ENCODE data around the gene MYBPHL.
"Not testable (repeated sequence)": the region's sequence is repeated elsewhere in the genome, so short reads cannot be mapped to it uniquely, and the experiment has no call there.

Gene MYBPHL

DNA sequence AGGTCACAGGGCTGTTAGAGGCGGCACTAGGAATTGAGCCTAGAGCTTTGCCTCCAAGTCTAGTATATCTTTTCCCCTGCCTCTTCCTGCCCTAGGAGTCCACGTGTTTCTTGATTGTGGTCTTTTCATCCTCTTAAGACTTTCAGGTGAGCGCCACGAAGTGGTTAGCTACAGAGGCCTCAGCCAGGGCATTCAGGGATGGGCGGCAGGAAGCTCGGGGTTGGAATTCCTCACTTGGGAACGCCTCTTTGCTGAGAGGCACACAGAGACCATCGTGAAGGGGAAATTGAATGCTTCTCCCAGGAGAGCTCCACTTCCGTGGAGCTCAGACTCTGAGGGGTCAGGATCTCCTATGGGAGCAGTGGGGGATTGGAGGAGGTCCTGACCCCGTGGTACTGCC is 820 bp downstream of the MYBPHL start:
- ATAC-seq, DNase-seq: not testable (repeated sequence)

DNA sequence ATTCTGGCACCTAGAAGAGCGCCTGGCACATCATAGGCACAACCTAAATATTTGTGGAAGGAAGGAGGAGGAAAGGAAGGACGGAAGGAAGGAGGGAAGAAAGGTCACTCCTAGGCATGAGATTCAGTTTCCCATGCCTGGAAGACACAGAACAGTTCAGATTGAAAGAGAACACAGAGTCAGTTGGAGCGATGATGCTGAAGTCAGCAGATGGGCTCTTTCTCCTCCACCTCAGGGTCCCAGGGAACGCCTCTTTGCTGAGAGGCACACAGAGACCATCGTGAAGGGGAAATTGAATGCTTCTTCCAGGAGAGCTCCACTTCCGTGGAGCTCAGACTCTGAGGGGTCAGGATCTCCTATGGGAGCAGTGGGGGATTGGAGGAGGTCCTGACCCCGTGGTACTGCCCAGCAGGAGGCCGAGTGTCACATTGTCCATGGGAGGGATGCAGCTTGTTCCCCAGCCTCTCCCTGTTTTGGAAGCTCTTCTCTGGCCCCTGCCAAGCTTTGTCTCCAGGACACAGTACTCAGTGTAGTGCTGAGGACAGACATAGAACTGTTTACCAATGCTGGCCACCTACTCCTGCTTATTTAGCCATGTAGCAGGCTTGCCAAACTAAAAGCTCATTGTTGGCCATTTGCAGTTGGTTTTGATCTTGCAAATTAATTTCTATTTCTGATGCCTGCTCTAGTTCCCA is 2.4 kb downstream of the MYBPHL start:
- DNase-seq (no peak), ATAC-seq (no peak)

DNA sequence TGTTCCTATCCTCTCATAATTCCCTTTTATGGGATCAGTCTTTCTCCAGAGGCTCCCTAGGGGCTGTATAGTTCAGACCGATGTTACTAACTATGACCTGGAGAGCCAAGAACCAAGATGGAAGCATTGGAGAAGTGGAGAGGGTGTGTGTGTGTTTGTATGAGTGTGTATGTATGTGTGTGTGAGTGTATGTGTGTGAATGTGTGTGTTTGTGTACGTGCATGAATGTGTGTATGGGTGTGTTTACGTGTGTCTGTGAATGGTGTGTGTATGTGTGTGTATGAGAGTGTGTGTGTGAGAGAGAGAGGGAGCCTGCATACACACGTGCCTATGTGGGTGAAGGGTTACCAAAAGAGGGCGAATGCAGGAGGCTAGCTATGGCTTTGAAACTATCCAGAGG is 4.9 kb downstream of the MYBPHL start:
- DNase-seq (no peak), ATAC-seq (no peak)

DNA sequence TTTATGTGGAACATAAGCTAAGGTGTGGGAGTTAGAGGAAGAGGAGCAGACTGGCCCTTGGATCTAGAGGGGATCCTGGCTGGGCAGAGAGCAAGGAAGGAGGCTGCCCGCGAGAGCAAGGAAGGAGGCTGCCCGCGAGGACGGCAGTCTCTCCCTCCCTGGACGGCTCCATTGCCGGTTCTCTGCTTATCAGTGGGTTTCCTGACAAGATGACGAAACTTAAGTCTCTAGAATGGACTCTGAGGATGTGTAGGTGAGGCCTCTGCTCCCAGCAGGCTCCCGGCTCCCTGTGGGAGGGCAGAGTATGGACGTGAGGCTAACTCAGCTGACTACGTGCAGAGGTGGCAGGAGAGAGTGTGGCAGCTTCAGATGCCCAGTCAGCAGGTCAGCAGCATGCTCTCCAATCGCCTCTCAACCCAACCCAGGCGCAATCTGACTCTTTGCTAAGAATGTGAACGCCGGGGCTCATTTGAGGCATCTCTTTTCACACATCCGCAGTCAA is 6.1 kb downstream of the MYBPHL start:
- DNase-seq (no peak), ATAC-seq (no peak)

DNA sequence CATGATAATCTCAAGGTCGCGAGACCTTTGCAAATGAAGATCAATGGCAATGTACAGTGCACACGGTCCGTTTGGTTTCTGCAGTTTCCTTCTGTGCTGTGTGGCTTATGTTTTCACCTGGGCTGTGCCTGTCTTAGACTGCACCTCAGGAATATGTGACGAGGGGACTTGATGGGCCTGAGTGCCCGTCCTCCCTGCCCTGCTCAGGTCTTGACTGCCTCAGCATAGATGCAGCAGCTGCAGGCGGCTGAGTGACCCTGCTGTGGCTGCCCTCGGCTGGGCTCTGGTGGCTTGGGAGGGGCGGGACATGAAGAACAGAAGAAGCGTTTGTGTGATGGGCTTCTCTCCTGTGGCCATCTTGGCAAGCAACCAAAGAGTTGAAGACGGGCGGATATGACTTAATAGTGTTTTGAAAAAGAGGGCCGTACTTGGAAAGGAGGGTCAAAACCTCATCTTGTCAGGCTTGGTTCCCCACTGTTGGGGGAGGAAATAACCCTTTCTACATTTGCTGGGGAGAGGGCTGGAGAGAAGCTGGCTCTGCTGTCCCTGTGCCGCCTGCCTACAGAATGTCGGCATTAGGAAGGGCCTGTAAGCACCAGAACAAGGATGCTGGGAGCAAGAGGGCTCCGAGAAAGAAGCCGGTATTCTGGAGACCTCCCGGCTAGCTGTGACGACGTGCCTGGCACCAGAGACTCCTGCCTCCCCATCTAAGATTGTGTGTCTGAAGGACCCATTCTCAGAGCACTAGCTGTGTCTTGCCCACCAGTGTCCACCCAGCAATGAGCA is 7.1 kb downstream of the MYBPHL start:
- ATAC-seq = no peak
- no peak for DNase-seq

DNA sequence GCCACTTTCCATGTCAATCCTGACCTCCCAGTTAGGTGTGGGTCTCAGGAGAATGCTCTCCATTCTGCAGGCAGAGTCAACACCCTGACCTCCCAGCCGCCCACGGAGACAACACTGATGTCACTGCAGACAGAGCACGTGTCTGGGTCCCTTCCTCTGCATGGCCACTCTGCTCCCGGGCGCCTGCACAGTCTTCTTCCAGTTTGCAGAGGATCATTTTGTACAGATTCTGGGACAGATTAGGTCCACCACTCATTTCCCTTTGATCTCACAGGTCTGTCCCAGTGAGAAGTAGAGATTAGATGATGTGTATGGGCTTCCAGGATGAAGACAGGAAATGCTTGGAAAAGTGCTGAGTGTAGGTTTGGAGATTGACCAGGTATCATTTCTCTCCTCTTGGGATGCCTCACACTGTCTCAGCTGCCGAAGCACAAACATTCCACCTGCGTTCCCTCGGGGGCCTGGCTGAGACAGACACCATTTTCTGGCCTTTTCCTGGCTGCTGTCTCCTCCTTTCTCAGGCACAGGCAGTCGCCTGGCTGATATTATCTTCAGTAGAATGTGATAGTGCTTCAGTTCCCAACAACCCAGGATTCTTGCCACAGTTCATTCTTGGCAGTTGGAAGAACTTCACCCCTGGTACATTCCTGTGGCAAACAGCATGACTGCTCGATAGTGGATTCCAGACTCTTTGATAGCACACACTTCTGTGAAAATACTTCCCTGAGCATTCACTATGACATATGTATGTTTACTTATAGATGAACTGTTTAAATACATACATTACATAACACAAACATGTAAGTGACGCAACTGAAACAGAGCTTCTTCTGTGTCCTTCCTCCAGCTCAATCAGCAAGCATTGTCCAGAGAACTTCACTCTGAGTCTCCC is 7.9 kb downstream of the MYBPHL start:
- ATAC-seq = no peak
- DNase-seq = peak; percentile 25

DNA sequence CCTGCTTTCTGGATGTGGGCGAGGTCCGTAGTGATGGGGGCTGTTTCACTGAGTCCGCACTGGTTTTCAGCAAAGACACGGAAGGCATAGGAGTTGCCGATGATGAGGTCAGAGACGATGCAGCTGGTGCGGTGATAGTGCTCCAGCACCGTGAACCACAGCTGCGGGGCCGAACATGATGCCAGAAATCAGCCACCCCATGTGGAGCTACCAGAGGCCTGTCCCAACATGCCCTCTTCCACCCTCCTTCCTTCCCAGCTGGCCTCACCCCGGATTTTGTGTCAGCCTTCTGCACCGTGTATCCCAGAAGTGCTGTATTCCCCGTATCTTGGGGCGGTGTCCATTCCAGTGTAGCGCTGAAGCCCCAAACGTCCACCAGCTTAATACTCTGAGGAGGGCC is 10.0 kb downstream of the MYBPHL start:
- DNase-seq = no peak
- ATAC-seq = no peak

DNA sequence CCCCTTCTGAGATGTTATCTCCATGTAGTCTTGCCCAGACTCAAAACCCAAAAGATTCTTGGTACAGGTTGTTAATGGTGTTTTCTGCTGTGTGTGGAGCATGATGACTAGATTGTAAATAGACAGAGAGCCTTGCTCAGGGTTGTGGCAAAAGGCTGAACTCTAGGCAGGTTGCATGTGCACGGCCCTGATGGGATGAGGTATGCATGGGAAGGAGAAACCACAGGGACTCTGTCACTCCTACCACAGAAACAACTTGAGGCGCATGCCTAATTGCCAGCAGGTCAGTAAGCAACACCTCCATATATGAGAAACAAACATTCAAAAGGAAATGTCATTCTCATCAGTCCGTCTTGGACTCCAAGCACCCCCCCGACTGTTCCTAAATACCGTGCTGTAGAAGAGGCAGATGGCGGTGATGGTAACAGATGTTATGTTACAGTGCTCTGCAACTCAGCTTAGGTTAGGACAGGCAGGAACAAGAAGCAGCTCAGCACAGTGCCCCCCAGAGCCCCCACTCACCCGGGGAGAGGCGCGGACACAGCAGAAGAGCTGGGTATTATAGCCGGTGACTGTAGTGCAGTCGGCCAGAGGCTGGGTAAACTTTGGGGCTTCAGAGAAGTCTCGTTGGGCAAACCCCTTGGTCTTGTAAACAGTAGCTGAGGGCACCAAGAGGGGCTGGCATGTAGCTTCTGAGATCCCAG is 10.9 kb downstream of the MYBPHL start:
- no peak for DNase-seq
- no peak for ATAC-seq

DNA sequence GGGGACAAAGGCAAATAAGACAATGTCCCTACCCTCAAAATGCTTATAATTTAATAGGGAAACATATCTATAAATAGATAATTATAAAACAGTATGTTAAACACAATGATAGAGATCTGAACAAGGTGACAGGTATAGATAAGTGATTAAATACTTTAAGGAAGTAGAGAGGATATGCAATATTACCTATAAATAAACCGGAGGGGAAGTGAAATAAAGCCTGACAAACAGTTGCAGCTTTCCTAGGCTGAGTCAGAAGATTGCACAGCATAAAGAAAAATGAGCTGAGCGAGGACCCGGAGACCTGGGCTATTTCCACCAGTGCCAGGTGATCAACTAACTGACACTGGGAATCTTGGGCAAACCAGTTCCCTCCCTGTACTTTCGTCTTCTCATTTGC is 12.3 kb downstream of the MYBPHL start:
- DNase-seq (no peak), ATAC-seq (no peak)

DNA sequence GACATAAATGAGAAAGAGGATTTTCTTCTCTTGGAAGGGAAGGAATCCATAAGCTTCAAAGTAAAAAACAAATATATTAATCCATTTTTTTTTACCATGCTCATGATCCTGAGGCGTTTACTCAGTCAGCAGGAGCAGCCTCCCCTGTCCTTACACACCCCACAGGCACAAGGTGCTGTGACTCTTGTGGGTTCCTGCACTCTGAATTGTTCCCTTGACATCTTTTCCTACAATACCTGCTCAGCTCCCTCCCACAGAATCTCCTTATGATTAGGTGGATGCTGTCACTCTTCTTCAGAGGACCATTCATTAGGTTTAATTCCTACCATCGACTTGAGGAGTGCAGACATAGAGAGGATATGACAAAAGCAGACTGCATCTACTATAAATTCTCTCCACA is 13.8 kb downstream of the MYBPHL start:
- no peak for ATAC-seq
- DNase-seq = no peak

DNA sequence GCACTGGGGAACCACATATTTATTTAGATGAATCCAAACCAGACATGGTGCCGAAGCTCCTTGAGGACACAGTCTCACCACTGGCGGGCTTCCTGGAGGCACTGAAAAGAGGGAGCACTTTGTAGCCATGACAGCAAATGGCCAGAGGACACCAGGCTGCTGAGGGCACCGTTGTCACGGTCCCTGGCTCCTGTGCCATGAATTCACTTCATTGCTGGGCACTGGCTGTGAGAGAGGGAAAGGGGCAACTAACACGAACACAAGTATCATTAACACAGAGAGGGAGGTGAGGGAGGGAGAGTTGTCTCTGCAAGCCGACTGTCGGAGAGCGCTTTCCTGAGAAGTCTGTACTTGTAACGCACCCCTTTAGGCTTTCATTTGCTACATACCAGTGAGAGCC is 14.4 kb downstream of the MYBPHL start:
- no peak for ATAC-seq
- DNase-seq = no peak

DNA sequence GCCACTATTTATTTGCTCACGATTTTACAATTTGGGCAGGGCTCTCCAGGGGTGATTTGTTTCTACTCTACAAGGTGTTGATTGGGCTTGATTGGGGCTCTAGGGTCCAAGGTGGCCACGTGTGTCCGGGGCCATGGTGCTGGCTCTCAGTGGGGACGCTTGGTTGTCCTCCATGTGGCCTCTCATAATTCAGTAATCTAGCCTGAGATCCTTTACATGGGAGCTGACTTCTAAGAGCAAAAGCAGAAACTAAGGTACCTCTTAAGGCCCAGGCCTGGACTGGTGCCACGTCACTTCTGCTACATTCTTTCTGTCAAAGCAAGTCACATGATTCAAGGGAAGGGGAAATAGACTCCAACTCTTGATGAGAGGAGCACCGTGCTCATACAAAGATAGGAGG is 15.8 kb downstream of the MYBPHL start:
- ATAC-seq (no peak), DNase-seq (no peak)

DNA sequence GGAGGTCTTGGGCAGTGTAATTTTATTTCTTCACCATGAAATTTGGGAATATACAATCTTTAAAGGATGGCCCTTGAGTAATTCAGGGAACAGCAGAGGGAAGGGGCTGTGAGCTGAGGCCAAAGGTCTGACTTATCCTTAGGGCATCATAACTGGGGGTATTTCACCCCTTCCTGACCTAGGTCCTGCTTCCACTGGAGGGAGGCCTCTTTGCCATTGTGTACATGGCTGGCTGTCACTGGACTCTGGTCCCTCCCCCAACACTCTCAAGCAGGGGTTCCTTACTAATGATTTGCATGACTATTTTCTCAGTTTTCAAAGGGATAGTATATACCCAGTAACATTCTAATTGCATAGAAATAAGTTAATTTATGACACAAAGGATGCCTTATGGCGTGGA is 16.7 kb downstream of the MYBPHL start:
- ATAC-seq (no peak), DNase-seq (no peak)

DNA sequence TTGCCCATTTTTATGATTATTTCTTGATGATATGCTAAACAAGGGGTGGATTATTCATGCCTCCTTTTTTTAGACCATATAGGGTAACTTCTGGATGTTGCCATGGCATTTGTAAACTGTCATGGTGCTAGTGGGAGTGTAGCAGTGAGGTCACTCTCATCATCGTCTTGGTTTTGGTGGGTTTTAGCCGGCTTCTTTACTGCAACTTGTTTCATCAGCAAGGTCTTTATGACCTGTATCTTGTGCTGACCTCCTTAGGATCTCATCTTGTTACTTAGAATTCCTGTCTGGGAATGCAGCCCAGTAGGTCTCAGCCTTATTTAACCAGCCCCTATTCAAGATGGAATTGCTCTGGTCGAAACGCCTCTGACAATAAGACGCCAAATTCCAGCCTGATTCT is 20.0 kb downstream of the MYBPHL start:
- not testable (repeated sequence) for DNase-seq, ATAC-seq

DNA sequence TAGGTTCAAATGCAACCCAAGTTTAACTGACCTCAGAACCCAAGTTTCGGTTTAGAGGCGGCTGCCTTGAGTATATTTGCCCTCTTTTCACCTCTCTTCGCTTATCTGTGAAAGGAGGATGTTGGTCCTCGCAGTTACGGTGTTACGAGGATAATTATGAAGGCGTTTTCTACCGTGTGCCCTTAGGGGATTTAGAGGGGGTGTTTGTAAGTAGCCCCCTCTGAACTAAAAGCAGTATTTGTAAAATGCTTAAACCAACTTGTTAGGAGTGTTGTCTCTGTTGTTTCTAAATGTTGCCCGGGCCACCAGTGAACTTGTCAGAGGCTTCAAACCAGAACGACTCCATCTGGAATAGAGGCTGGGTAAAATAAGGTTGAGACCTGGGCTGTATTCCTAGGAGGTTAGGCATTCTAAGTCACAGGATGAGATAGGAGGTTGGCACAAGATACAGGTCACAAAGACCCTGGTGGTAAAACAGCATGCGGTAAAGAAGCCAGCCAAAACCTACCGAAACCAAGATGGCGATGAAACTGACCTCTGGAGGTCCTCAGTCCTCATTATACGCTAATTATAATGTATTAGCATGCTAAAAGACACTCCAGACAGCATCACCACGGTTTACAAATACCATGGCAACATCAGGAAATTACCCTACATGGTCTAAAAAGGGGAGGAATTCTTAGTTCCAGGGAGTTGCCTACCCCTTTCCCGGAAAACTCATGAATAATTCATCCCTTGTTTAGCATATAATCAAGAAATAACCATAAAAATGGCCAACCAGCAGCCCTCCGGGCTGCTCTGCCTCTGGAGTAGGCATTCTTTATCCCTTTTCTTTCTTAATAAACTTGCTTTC is 22.8 kb downstream of the MYBPHL start:
- no peak for DNase-seq
- ATAC-seq = no peak

DNA sequence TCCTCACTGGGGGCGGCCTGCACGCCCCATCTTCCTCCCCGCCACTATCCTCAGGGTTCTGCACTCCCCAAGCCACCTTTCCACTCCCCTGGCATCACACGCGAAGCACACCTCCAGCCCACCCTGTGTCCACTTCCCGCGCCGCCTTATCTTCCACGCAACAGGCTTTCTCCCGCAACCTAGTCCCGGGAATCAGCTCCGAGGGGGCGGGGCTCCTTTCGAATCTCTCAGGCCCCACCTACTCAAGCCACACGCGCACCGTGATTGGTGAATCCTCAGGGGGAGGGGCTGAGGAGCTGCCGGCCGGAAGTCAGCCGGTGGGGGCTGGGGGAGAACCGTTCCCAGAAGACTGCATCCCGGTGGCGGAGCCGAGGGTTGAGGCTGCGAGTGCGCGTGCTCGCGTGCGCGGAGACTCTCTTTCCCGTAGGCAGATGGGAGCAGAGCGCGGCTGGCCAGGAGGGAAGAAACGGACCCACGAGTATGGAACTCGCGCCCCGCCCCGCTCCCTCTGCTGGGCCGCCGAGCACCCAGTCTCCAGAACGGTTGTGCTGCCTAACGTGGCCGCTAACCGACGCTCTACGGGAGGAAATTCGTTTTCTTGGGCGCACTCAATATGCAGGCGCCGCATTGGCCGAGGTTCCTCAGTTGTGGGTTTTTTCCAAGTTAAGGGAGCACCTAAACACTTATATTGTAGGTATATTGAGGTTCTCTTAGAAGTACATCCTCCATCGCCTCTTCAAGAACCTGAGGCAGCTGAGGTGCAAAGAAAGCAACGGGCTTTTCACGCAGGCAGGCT is 23.7 kb downstream of the MYBPHL start, which contains the start of gene PSRC1:
Gene PSRC1, minus strand, starts transcription at position 194 of the 796 bp plus-strand sequence.
- peak; percentile 97 for ATAC-seq
- peak; percentile 93 for DNase-seq

DNA sequence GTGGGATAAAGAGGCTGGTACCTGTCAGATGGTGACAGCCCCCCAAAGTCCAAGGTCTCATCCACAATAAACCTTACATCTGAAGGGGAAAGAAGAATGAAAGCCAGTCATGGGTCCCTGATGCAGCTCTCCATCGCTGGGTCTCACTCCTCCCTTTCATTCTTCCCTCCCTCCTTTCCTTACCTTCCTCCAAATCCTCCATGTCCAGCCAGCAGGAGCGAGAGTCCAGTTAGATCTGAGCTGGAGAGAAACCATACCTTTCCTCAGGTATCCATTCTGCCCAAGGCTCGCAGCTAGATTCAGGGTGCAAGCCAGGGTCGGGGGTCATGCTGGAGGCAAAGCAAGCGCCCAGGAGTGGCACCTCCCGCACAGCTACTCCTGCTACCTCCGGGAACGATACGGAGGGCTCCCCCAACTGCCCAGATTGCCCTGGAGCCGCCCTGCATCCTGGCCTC is 24.3 kb downstream of the MYBPHL start:
- no peak for DNase-seq
- ATAC-seq = no peak

DNA sequence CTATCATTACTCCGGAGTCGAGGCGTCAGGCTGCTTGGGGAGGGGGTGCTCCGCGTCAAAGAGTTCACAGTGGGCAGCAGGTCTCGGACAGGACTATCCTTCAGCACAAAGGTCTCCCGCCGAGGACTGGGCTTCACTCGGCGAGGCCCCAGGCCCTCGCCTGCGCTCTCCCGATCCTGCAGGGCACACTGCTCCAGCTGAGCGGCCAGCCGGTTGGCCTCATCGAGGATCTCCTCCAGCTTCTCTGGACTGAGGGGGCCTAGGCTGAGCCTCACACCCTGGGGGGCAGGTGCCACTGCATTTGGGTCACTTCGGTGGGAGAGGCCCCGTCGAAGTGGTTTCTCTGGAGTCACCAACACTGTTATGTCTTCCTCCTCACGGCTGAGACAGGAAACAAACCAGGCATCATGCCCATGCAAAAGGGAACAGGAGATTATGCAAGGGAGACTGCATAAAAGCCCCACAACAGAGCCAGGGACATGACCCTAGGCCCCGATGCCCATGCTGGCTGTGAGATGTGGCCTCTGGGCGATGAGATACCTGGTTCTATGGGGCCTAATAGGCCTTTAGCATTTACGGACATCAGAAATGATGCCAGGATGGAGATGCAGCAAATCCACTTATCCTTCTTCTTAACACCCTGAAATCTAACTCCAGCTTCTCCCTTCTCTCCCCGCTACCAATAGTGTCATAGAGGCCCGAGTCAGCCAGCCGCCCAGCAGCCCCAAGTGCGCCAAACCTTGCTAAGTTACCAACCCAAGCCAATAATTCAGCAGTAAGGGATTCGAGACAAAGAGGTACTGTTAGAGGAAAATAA is 24.9 kb downstream of the MYBPHL start:
- no peak for ATAC-seq

DNA sequence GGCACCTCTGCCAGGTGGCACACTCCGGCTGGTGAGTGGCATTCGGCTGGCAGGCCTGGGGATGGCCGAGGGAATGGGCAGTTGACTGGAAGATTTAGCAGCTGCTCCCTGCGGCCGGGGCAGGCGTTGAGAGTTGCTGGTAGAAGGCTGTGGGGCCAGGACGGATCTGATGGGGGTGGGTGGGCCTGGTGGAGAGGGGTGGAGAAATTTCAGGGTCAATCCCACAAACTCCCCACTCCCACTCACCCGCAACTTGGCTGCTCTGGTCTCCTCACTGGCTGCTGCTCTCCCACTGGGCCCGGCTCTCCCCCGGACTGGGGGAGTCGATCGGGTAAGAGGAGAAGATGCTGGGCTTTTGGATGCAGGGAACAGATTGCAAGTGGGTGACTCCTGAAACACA is 25.9 kb downstream of the MYBPHL start:
- DNase-seq = no peak
- ATAC-seq = no peak

More for the DNA sequence above, 24.9 kb downstream of the MYBPHL start:
- no peak for DNase-seq
